Stomach (tissue), 4 donors: ENCODE measurements around the gene TMEM245.

Experiments used
- EP300 ChIP-seq: sonication (generic); formaldehyde crosslinking; IDR thresholded peaks from one replicate; pipeline ENCODE4 v1.6.1; 2017; ENCODE audit warnings: antibody characterized with exemption
- POLR2A ChIP-seq, 4 donors: fragments of 450-650 bp; IDR thresholded peaks; one replicate each; pipeline ENCODE4 v1.6.1; 2016; ENCODE audit warnings: antibody characterized with exemption in 4 of 4, control low read depth in 2 of 4, mild to moderate bottlenecking in 1 of 4, moderate library complexity in 1 of 4
- POLR2AphosphoS5 ChIP-seq, 3 donors: sonication (generic); formaldehyde crosslinking; IDR thresholded peaks; one replicate each; pipeline ENCODE4 v1.6.1; 2016; ENCODE audit warnings: antibody characterized with exemption in 3 of 3
- TF ChIP-seq, protein P1 (sequence below), 7 experiments: fragments of 450-650 bp in 4 of 7; fragments of 200-600 bp in 3 of 7; sonication (generic) in 3 of 7; IDR thresholded peaks; one replicate each; pipeline ENCODE4 v1.5.1; 2016 to 2019; ENCODE audit warnings: antibody characterized with exemption in 7 of 7, control low read depth in 2 of 7, mild to moderate bottlenecking in 1 of 7

DNA sequence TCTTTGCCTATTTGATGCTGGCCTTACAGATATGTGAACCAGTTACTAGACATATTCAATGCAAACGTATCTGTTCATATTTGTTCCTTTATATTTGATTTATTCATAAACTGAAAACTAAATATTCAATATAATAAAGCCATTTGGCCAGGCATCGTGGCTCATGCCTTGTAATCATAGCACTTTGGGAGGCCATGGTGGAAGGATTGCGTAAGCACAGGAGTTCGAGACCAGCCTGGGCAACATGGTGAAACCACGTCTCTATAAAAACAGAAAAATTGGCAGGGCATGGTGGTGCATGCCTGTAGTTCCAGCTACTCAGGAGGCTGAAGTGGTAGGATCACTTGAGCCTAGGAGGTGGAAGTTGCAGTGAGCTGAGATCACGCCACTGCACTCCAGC is 57.2 kb downstream of the TMEM245 start:
- TF ChIP-seq POLR2AphosphoS5 (IDR thresholded peaks at IDR 0.05) (no peak), EP300 (no peak), POLR2A (IDR thresholded peaks at IDR 0.05) (no peak)
- TF ChIP-seq, protein P1, sequence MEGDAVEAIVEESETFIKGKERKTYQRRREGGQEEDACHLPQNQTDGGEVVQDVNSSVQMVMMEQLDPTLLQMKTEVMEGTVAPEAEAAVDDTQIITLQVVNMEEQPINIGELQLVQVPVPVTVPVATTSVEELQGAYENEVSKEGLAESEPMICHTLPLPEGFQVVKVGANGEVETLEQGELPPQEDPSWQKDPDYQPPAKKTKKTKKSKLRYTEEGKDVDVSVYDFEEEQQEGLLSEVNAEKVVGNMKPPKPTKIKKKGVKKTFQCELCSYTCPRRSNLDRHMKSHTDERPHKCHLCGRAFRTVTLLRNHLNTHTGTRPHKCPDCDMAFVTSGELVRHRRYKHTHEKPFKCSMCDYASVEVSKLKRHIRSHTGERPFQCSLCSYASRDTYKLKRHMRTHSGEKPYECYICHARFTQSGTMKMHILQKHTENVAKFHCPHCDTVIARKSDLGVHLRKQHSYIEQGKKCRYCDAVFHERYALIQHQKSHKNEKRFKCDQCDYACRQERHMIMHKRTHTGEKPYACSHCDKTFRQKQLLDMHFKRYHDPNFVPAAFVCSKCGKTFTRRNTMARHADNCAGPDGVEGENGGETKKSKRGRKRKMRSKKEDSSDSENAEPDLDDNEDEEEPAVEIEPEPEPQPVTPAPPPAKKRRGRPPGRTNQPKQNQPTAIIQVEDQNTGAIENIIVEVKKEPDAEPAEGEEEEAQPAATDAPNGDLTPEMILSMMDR (IDR thresholded peaks at IDR 0.05), result no peak
